Gastroesophageal sphincter (tissue), 4 donors: ENCODE results near the gene IL36B. TPM values are rescaled to one million over a fixed set of nuclear protein-coding genes. Genes with fewer than 3 reads are reported as not detected.

ENCODE experiments used
- ATAC-seq: fragments of 150-250 bp; one replicate; pipeline ENCODE4 v1.9.1; 2016; ENCODE audit warnings: mild to moderate bottlenecking, moderate library complexity
- H3K27ac ChIP-seq, 4 donors: fragments of 200-600 bp; sonication (generic) in 3 of 4; 1 replicate in 3 of 4; 2 replicates in 1 of 4; pipeline ENCODE4 v1.5.1; 2016 to 2019
- H3K27me3 ChIP-seq: fragments of 200-600 bp; sonication (generic); one replicate; pipeline ENCODE4 v1.5.1; 2019
- H3K36me3 ChIP-seq, 2 donors: fragments of 200-600 bp; sonication (generic); one replicate each; pipeline ENCODE4 v1.5.1; 2019; ENCODE audit warnings: control low read depth in 1 of 2
- H3K4me1 ChIP-seq, 3 donors: fragments of 200-600 bp; sonication (generic); 1 replicate in 2 of 3; 2 replicates in 1 of 3; pipeline ENCODE4 v1.5.1; 2016 to 2019; ENCODE audit warnings: control low read depth in 2 of 3
- H3K4me3 ChIP-seq, 2 donors: fragments of 200-600 bp; sonication (generic); one replicate each; pipeline ENCODE4 v1.5.1; 2019; ENCODE audit warnings: mild to moderate bottlenecking in 1 of 2, moderate library complexity in 1 of 2
- H3K9me3 ChIP-seq, 3 donors: fragments of 200-600 bp; sonication (generic); one replicate each; pipeline ENCODE4 v1.5.1; 2017 to 2019; ENCODE audit warnings: control low read depth in 2 of 3
- CTCF ChIP-seq, 4 experiments: fragments of 200-600 bp in 2 of 4; fragments of 450-650 bp in 2 of 4; sonication (generic) in 1 of 4; IDR thresholded peaks; one replicate each; pipeline ENCODE4 v1.5.1; 2017 to 2019; ENCODE audit warnings: antibody characterized with exemption in 4 of 4, mild to moderate bottlenecking in 2 of 4, moderate library complexity in 2 of 4
- EP300 ChIP-seq: sonication (generic); formaldehyde crosslinking; IDR thresholded peaks from one replicate; pipeline ENCODE4 v1.6.1; 2017; ENCODE audit warnings: antibody characterized with exemption, mild to moderate bottlenecking
- POLR2A ChIP-seq, 2 donors: fragments of 450-650 bp; IDR thresholded peaks; one replicate each; pipeline ENCODE4 v1.6.1; 2017; ENCODE audit warnings: antibody characterized with exemption in 2 of 2, mild to moderate bottlenecking in 2 of 2, moderate library complexity in 1 of 2
- POLR2AphosphoS5 ChIP-seq: sonication (generic); formaldehyde crosslinking; IDR thresholded peaks from one replicate; pipeline ENCODE4 v1.6.1; 2017; ENCODE audit warnings: antibody characterized with exemption
- WGBS, 2 donors: methylation state at CpG; one replicate each; pipeline ENCODE4 v1.1.5; 2018; ENCODE audit warnings: low coverage in 1 of 2; 5-methylcytosine and 5-hydroxymethylcytosine counted together
- total RNA-seq, 4 donors: library from RNA; depleted of rRNA; stranded (reverse); fragments of >200 nt; gene quantifications; one replicate each; pipeline ENCODE4 v1.1.0, GENCODE V29; 2016

The IL36B gene
- total RNA-seq, 4 donors from 2014 or later: not detected

- Histone ChIP-seq H3K4me3 (no peak overlapping the region), H3K27me3 (peaks cover 8% of the 10 kb centered on the region), H3K9me3 (no peaks in the 10 kb centered on the region), H3K36me3 (no peaks in the 10 kb centered on the region), H3K27ac (no peak overlapping the region), H3K4me1 (no peaks in the 10 kb centered on the region)
- no peak for TF ChIP-seq CTCF (IDR thresholded peaks at IDR 0.05)
- TF ChIP-seq EP300: no peak
- no peak for TF ChIP-seq POLR2A (IDR thresholded peaks at IDR 0.05)
- TF ChIP-seq POLR2AphosphoS5: no peak
- no peak for ATAC-seq
- 31% methylated on average over 1 of the region's 2 CpGs; no CpG with 5 or more reads in 1 of the 2 donors for WGBS, 2 donors
These were observed 13.5 kb downstream of the IL36B start for GRCh38 chr2:113039158-113039557.

- ATAC-seq: no peak
- 72 to 80% methylated on average over 1 to 3 of the region's 3 CpGs for WGBS, 2 donors
These were observed 14.4 kb downstream of the IL36B start for GRCh38 chr2:113038291-113038690.

GRCh38 chr2:113036763-113037162, 15.9 kb downstream of the IL36B start:
- Histone ChIP-seq H3K4me3 (no peak overlapping the region), H3K36me3 (no peaks in the 10 kb centered on the region), H3K27ac (no peak overlapping the region), H3K9me3 (no peaks in the 10 kb centered on the region), H3K4me1 (no peaks in the 10 kb centered on the region), H3K27me3 (peaks cover 8% of the 10 kb centered on the region)
- no peak for ATAC-seq
- TF ChIP-seq EP300 (no peak), CTCF (IDR thresholded peaks at IDR 0.05) (no peak)
- WGBS, 2 donors: 58% methylated on average over 3 of the region's 9 CpGs; no CpG with 5 or more reads in 1 of the 2 donors

More at GRCh38 chr2:113038291-113038690, 14.4 kb downstream of the IL36B start:
- Histone ChIP-seq H3K36me3 (no peaks in the 10 kb centered on the region), H3K27ac (no peak overlapping the region), H3K4me3 (no peak overlapping the region), H3K9me3 (no peaks in the 10 kb centered on the region), H3K27me3 (peaks cover 8% of the 10 kb centered on the region), H3K4me1 (no peaks in the 10 kb centered on the region)
- TF ChIP-seq POLR2AphosphoS5: no peak
- TF ChIP-seq CTCF (IDR thresholded peaks at IDR 0.05): no peak

GRCh38 chr2:113034016-113034415, 18.7 kb downstream of the IL36B start:
- 65 to 83% methylated on average over 2 to 3 of the region's 3 CpGs for WGBS, 2 donors
- ATAC-seq: no peak
- TF ChIP-seq CTCF (IDR thresholded peaks at IDR 0.05): no peak
- no peak for TF ChIP-seq EP300
- TF ChIP-seq POLR2A (IDR thresholded peaks at IDR 0.05): no peak
- TF ChIP-seq POLR2AphosphoS5: no peak

GRCh38 chr2:113032737-113033136, 19.9 kb downstream of the IL36B start:
- H3K36me3 ChIP-seq: no peaks in the 10 kb centered on the region

More at GRCh38 chr2:113034016-113034415, 18.7 kb downstream of the IL36B start:
- Histone ChIP-seq H3K4me3 (no peak overlapping the region), H3K9me3 (no peaks in the 10 kb centered on the region), H3K4me1 (no peaks in the 10 kb centered on the region), H3K27me3 (peaks cover 30% of the 10 kb centered on the region), H3K36me3 (no peaks in the 10 kb centered on the region), H3K27ac (no peak overlapping the region)

More at GRCh38 chr2:113032737-113033136, 19.9 kb downstream of the IL36B start:
- Histone ChIP-seq H3K27ac (no peak overlapping the region), H3K9me3 (no peaks in the 10 kb centered on the region), H3K27me3 (peaks cover 39% of the 10 kb centered on the region), H3K4me3 (no peak overlapping the region), H3K4me1 (no peaks in the 10 kb centered on the region)
- no peak for ATAC-seq
- WGBS, 2 donors: 92 to 100% methylated on average over 1 of the region's 1 CpG
- TF ChIP-seq CTCF (IDR thresholded peaks at IDR 0.05) (no peak), EP300 (no peak), POLR2A (IDR thresholded peaks at IDR 0.05) (no peak), POLR2AphosphoS5 (no peak)
